ENCODE data around the gene TSPAN32.

Gene TSPAN32

DNA sequence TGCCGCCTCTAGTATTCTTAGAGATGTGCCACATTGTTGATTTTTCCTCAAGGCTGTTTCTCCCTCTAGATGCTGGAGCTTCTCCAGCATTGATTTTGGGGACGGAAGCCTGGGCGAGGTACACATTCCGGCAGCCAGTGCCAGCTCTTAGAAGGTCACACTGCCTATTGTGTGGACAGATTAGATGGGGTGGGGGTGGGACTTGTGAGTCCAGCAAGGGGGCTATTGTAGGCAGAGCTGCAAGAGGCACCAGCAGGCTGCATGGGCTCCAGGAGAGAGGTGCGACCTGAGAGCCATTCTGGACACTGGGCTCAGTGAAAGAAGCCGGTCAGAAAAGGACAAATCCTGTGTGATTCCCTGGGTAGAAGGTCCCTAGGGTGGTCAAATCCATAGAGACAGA lies 12.5 kb upstream of the TSPAN32 start:
- DNase-seq, result no peak

DNA sequence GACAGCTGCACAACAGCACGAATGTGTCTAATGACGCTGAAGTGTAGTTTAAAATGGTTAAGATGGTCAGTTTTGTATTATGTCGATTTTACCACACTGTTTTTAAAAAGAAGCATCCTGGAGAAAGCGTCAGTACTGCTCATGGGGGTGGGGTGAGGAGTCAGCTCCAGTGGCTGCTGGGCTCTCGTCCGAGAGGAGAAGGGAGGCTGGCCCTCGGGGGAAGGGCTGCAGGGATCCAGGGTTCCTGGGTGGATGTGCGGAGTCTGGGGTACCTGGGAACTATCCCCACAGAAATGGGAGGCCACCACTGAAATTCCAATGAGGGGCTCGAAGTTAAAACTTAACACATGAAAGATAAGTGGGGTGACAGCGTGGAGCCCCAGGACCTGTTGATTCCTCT lies 12.0 kb upstream of the TSPAN32 start:
- no peak for DNase-seq

DNA sequence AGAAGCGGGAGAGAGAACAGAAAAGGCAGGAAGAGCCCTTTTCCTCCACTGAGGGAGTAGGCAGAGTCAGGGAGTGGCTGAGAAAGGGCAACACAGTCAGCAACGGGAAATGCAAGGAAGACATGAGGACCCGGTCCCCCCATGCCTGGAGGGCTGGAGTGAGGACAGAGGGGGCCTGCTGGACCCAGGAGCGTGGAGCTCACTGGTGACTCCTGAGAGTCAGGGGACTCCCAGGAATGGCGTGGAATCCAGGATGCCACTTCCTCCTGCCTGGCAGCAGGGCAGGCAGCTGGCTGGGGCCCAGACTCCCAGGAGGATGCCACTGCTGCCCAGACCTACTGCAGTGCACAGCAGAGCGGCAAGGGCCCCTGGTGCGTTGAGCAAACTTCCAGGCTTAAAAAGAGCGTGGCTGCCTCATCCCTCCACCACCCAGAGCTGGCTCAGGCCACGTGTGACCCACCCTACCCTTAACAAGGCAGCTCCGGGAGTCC lies 11.4 kb upstream of the TSPAN32 start:
- no peak for DNase-seq

DNA sequence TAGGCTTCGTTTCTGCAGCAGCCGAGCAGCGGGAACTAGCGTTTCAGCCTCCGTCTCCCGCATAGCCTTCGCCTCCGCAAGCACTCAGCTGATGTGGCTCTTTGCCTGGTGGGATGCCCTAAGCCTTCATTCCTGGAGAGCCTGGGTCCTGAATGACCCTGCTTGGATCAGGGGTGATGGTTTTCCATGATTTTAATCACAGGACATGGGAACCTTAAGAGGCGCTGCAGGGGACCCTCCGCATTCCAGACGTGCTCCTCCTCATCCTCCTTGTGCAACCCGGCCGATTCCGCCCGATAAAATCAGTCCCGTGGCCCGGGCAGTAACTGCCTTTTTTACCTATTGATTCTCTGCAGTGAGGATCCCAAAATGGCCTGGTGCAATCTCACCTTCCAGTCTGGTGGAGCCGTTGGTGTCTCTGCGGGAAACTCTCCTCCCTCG lies 8.3 kb upstream of the TSPAN32 start:
- no peak for DNase-seq

DNA sequence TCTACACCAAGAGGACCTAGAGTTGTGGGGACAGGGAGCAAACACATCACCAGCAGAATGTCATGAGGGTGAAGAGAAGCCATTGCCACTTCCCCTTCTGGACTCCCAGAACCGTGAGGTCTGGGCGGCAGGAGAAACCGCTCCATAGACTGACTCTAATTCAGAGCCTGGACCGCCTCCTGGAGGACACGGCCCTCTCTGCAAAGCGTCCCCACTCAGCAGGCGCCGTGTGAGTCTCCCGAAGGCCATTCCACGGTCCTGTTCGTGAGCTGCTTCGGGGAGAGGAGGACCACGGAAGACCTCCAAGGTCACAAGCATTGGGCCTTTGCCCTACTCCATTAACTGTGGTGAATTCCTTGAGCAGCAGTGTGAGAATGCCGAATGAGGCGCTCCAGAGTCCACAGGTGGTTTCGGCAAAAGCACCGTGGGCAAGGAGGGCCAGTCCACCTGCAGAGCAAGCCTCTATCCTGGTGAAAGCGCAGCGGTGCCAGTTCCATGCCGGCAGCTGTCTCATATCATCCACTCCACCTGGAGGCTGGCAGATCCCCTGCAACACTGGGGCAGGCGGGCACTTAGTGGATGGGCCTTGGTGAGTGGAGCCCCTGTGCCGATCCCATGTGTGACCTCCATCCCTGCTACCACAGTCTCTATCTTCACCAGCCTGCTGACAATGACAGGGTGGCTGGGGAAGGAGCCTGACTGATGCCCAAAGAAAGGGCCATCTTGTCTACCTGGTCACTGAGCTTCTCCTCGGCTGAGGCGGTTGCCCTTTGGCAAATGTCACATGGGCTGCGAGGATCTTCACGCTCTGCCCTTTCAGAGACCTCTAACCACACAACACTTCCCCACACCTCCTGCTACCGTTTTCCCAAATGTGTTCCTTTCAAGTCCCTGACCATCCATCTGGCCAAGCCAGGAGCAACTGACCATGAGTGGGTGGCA lies 7.6 kb upstream of the TSPAN32 start:
- DNase-seq, result no peak

DNA sequence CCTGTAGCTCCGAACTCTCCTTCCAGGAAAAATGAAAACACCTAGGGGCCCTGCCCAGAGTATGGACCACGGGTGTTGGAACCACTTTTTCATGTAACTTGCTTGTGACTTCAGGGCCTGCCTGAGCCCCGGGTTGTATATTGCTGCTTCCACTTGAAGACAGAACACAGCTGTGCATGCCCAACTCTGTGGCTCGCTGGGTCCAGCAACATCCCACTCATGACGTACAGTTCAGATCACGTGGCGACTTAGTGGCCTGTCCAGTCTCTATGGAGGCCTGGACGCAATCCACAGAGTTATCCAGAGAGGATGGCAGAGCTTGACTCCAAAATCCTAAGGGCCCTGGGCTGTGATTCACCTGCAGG lies 6.9 kb upstream of the TSPAN32 start:
- no peak for DNase-seq

DNA sequence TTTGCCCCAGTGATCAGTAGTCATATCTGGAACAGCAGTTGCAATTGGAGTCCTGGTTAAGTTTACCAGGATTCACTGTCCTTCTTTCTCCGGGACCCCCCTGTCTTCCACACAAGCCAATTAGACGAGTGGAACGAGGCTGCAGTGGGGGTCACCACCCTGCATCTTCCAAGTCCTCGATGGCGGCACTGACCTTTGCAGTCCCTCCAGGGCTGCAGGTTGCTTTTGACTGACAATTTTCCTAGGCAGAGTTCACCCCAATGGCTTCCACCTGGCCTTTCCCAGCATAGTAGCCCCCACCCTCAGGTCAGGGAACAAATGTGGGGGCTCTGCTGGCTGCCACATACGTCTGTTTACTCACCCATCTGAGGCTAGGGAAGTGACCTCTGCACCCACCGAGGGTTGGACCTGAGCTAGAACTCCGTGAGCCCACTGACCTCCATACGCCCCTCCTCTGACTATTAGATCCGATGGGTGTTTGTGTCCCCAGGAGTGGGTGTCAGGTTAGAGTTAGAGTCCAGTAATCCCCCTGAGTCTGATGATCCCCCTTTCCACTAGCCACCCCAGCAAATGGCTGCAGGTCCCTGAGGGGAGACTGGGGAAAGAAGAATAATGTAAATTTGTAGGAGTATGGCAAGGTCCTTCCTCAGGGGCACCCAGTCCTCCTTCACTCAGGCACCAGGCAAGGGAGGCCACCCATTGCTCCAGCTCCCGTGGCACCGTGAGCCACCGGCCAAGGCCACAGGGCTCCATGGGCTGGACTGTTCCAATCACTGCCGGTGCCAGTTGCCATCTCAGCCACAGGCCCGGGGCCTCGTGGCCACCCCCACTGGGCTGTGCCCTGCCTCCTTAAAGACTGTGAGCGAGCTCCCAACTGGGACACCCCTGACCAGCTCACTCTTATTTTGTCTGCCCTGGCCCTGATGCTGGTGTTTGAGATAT lies 5.6 kb upstream of the TSPAN32 start:
- DNase-seq, result no peak

DNA sequence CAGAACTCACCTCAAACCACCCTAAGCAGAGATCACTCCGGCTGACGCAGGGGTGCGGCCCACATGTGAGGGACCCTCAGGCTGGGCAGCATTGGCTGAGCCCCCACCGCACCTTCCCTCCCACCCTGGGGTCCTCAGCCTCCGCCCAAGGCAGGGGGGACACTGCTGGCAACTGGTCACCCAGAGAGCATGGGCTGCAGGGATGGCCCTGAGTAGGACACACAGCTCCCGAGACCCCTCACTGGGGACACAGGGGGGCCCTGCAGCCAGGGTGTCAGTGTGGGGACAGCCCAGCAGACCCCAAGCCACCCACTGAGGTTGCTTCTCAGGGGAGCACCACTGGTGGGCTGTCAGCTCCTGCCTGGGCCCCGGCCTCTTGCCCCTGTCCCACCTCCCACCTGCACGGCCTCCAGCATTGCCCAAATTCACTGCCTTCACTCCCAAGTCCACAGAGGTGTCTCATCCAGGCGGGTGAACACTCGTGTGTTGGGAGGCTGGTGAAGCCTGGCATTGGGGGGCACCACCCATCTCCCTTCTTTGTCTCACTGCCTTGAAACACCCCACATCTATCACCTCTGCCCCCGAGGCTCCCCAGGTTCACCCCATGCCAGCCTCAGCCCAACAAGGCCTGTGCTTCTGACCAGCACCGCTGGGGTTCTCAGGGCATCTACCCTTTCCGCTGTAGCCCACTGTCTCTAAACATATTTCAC lies 4.7 kb upstream of the TSPAN32 start:
- DNase-seq, result no peak

DNA sequence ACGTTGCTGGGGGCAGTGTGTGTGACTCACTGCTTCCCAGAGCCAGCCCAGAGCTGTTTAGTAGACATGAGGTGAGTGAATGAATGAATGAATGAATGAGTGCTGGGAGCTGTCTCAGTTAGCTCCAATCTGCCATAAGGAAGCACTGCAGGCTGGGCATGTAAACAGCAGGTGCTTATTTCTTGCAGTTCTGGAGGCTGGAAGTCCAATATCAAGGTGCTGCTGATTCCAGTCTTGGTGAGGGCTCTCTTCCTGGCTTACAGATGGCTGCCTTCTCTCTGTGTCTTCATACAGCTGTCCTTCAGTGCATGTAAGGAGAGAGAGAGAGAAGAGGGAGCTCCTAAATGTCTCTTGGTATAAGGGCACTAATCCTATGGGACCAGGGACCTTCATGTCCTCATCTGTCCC lies 4.2 kb upstream of the TSPAN32 start:
- DNase-seq, result no peak

DNA sequence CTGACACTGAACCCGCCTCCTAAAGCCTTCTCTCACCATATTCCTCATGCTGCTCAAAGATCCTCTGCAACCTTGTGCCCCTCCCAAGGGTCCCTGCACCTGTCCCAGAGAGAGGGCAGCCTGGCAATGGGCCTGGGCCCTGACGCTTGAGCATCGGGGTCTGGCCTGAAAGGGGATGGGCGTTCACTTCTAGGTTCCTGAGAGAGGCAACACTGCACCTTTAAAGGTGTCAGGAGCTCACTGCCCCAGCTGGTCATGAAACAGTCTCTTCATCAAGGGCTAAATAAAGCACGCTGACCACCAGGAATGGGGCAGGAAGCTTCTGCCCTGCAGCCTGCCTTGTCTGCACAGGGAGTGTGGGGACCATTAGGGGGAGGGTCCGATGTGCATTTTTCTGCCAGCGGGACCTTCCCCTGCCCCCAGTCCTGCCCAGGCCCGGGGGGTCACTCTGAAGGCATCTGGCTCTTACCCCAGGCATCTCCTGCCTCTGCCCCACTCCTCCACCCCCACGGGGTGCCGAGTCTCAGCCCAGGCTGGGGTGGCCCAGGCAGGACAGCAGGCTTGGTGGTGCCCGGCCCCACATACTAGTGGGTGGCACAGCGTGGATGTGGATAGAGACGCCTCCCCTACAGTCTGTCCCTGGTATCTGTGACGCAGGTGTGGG lies 3.5 kb upstream of the TSPAN32 start:
- DNase-seq, result no peak

DNA sequence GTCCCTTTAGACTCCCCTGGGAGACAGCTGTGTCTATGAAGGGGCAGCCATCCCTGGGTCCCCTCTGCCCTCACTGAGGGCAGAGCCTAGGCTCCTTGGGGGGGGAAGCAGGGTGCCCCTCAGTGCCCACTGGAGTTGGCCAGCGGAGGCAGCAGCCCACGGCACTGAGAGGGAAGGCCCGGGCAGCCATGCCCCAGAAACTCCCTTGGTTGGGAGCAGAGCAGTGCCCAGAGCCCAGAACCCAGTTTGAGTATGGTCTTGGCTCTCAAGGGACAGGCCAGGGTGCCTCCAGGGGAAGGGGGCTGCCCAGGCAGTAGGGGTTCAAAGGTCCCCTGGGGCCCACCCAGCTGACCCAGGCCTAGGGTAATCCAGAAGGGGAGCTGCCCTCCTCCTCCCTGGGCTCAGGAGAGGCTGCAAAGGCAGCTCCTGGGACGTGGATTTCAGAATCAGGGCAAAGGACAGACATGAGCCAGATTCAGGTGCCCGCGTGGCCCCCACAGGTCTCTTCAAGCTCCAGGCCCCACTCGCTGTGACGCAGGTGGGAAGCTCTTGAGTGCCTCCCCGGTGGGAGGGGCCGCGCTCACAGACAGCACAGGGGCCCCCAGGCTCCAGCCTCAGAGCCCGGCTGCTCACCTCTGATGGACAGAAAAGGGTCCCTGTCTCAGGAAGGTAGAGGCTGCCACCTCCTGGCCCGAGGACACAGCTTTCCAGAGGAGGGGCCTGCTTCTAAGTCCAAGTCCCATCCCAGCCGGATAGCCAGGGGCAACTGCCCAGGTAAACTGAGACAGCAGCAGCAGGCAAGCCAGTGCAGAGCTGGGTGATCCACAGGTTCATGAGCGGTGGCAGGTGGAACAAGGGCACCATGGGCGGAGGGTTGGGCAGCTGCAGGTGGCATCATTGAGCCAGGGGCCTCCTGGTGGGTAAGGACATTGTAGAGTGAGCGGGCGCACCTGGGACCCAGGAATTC lies 2.7 kb upstream of the TSPAN32 start:
- DNase-seq, result no peak

DNA sequence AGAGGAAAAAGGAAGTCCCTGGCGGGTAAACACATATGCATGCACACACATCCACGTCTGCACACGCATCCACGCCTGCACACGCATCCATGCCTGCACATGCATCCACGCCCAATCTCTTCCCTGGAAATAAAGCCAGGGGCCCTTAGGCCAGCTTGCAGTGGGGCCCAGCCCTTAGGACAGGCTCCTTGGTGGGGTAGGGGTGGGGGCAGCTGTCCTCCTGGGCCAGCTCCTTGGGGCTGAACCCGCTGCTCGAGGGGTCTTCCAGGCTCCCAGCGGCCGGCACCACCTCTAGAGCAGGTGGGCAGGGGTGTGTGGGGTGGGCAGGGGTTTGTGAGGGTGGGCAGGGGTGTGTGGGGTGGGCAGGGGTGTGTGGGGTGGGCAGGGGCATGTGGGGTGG lies 2.0 kb upstream of the TSPAN32 start:
- no peak for DNase-seq

DNA sequence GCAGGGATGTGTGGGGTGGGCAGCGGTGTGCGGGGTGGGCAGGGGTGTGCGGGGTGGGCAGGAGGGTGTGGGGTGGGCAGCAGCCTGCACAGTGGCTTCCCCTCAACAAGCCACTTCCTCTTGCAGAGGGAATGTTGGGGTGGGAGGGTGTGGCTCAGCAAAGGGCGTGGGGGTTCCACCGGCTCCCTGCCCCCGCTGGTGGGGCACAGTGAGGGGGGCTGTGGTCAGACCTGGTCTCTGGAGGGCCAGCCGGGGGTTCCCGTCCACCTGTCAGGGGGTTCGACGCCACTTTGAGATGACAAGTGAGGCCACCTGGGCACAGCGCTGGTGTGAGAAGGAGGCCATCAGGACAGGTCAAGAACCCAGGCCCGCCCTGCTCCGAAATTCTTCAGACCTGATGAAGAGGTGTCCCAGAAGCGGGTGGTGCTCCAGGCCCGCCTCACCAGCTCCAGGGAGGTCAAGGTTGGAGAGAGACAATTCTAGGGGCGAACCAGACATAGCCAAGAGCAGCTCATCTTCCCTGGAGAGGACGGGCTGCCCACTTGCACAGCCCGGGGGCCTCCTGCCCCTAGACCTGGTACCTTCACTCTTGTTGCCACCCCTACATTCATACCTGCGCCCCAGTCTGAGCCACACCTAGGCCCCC lies 1.4 kb upstream of the TSPAN32 start:
- DNase-seq, result no peak

DNA sequence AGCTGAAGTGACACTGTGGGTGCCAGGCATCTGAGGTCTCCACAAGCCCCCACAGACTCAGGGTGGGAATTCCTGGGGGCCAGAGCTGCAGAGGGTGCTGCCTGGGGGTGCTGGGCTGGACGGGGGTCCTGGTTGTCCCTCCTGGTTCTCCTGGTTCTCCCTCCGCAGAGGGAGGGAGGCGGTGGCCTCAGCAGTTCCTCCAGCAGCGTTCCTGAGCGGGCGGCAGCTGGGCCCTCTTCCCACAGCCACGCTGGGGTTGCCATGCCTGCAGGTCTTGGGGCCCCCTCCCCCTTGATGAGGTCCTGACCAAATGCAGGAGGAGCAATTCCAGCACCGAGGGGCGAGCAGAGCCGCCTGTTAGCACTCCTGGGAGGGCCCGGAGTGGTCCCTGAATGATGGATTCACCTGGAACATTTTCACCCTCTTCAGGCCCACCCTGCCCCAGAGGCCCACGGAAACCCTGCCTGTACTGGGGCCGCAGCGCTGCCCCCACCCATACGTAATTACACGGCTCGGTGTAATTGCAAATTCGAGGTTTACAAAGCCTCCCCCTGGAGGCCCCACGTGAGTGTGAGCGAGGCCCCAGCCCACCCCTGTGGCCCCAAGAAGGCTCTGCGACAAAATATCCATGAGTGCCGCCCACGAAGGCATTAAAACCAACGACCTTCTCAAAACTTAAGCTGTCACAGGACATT lies 730 bp upstream of the TSPAN32 start:
- no peak for DNase-seq

DNA sequence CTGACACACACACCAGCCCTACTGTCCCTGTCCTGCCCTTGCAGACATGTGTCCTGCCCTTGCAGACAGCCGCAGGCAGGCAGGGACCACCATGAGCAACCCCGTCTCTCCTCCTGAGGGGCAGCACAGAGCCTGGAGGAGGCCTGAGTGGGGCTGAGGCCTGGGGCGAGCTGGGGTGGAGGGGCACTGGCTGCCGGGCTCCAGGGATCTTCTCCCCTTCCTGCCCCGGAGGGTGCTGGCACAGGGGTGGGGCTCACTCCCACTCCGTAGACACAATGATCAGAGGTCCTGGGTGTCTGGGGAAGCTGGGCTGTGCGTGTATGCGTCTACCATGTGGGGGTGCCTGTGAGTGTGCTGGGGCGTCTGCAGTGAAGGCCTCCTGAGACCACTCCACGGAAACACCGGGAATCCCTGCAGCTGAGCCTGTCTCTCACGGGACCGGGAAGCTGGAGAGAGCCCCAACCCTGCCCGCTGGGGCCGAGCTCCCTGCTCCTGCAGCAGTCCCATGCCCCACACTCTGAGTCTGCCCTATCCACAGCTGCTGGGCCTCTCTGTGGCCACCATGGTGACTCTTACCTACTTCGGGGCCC lies 588 bp downstream of the TSPAN32 start:
- no peak for DNase-seq

DNA sequence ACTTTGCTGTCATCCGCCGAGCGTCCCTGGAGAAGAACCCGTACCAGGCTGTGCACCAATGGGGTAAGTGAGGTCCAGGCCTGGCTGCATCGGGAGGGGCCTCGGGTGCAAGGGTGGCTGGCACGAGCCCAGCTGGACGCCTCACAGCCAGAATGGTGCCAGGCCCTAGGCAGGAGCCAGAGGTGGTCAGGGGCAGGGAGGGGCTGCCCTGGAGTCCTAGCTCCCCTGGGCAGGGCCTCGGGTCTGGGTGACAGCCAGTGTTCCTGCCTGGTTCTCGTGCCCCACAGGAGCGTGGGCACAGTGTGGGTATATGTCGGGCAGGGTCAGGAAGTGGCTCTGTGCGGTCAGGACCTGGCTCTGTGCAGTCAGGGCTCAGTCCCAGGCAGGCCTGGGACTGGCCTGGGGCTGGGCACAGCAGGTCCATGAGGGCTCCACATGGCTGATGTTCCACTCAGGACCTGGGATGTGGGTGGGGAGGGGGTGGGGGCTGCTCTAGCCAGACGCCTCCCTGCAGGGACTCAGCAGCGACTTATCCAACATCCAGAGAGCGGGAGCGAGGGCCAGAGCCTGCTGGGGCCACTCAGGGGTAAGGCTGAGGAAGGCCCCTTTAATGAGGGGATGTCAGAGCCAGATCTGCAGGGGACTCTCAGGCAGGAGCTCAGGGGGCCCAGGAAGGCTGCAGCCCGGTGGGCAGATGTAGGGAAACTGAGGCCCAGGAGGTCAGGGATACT lies 1.2 kb downstream of the TSPAN32 start:
- DNase-seq, result no peak

DNA sequence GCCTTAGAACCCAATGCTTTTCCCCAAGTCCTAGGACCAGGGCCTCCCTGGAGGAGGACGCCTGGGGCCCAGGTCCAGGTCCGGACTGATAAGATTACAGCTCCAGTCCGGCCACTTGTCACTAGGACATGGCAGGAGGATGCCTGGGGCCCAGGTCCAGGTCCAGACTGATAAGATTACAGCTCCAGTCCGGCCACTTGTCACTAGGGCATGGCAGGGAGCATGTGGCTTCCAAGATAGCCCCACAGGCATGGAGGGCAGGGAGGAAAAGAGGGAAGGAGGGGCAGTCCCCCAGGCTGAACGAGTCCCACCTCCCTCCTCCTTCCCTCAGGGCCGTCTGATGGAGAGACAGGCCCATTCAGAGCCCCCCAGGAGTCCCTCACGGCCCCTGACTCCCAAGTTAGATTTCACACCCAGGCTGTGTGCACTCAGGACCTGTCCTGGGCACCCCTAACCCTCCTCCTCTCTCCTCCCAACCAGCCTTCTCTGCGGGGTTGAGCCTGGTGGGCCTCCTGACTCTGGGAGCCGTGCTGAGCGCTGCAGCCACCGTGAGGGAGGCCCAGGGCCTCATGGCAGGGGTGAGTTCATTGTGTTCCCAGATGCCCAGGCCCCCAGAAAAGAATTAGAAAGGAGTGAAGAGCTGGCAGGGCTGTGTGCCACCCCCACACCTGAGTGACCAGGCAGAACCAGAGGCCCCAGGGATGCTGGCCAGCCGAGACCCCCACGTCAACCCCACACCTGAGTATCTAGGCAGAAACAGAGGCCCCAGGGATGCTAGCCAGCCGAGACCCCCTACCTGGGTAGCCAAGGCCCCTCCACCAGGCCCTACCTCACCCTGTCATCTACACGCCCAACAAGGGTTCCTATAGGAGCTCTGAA lies 2.1 kb downstream of the TSPAN32 start:
- no peak for DNase-seq
